Hepatocyte (in vitro differentiated cells): Measurements from ENCODE around the gene NFAT5. TPM values are rescaled to one million over a fixed set of nuclear protein-coding genes. Genes with fewer than 3 reads are reported as not detected.

ENCODE experiments used
- DNase-seq: peaks from one replicate; pipeline ENCODE4 v3.0.0-alpha.2; 2016; ENCODE audit warnings: low spot score
- H2AFZ ChIP-seq: fragments of 200-600 bp; sonication (generic); 2 replicates; pipeline ENCODE4 v1.6.0; 2016; ENCODE audit warnings: antibody characterized with exemption, mild to moderate bottlenecking
- H3K27ac ChIP-seq: fragments of 200-600 bp; sonication (generic); 2 replicates; pipeline ENCODE4 v1.5.1; 2016; ENCODE audit warnings: mild to moderate bottlenecking
- H3K27me3 ChIP-seq: fragments of 200-600 bp; sonication (generic); 2 replicates; pipeline ENCODE4 v1.6.1; 2016
- H3K36me3 ChIP-seq: fragments of 200-600 bp; sonication (generic); replicated peaks from 2 replicates; pipeline ENCODE4 v1.5.1; 2016; ENCODE audit warnings: low read depth; ENCODE audit not compliant: insufficient read depth
- H3K4me1 ChIP-seq: fragments of 200-600 bp; sonication (generic); 2 replicates; pipeline ENCODE4 v1.5.1; 2016; ENCODE audit warnings: mild to moderate bottlenecking, moderate library complexity; ENCODE audit not compliant: insufficient read depth
- H3K4me2 ChIP-seq: fragments of 200-600 bp; sonication (generic); 2 replicates; pipeline ENCODE4 v1.6.0; 2016
- H3K4me3 ChIP-seq: fragments of 200-600 bp; sonication (generic); 2 replicates; pipeline ENCODE4 v1.5.1; 2016; ENCODE audit warnings: mild to moderate bottlenecking
- H3K79me2 ChIP-seq: fragments of 200-600 bp; sonication (generic); 2 replicates; pipeline ENCODE4 v1.6.0; 2017; ENCODE audit warnings: mild to moderate bottlenecking
- H3K9me2 ChIP-seq: fragments of 200-600 bp; sonication (generic); replicated peaks from 2 replicates; pipeline ENCODE4 v1.6.0; 2017; ENCODE audit warnings: mild to moderate bottlenecking; ENCODE audit not compliant: insufficient read depth
- H3K9me3 ChIP-seq: fragments of 200-600 bp; sonication (generic); 2 replicates; pipeline ENCODE4 v1.5.1; 2016; ENCODE audit warnings: low read depth, mild to moderate bottlenecking
- H4K20me1 ChIP-seq: fragments of 200-600 bp; sonication (generic); 2 replicates; pipeline ENCODE4 v1.6.0; 2016; ENCODE audit warnings: mild to moderate bottlenecking; ENCODE audit not compliant: insufficient read depth, poor library complexity, severe bottlenecking
- CTCF ChIP-seq: fragments of 200-600 bp; sonication (generic); IDR thresholded peaks from 2 replicates; pipeline ENCODE4 v1.5.1; 2016; ENCODE audit warnings: antibody characterized with exemption, mild to moderate bottlenecking; ENCODE audit not compliant: poor library complexity
- EZH2 ChIP-seq: fragments of 200-600 bp; sonication (generic); IDR thresholded peaks from 2 replicates; pipeline ENCODE4 v1.6.1; 2016; ENCODE audit warnings: antibody characterized with exemption, mild to moderate bottlenecking, borderline replicate concordance
- EZH2phosphoT487 ChIP-seq: fragments of 200-600 bp; sonication (generic); IDR thresholded peaks from one replicate; pipeline ENCODE4 v1.6.1; 2018; ENCODE audit warnings: antibody characterized with exemption, mild to moderate bottlenecking, low read depth, moderate library complexity; ENCODE audit not compliant: unreplicated experiment, severe bottlenecking
- WGBS: methylation state at CpG from one replicate; pipeline ENCODE4 v1.1.6; 2016; ENCODE audit warnings: low lambda C conversion rate; ENCODE audit errors: missing lambda C conversion rate; 5-methylcytosine and 5-hydroxymethylcytosine counted together
- polyA plus RNA-seq: library from polyadenylated mRNA; unstranded; fragments of >200 nt; fragmentation: Nextera tagmentation; extraction: Ambion mirVana; gene quantifications from 2 replicates; pipeline ENCODE4 v1.2.1, GENCODE V29; 2016
- total RNA-seq: library from RNA; depleted of rRNA; stranded (reverse); fragments of >200 nt; gene quantifications from 2 replicates; pipeline ENCODE4 v1.2.3, GENCODE V29; 2014

NFAT5 gene
- total and polyA plus RNA-seq, 2 experiments from 2014 or later = 9.2 to 30.7 TPM

- peak overlapping the region; percentile 61 for H3K4me2 ChIP-seq
- peaks cover 76% of the 10 kb centered on the region for H4K20me1 ChIP-seq
- H3K27me3 ChIP-seq = no peaks in the 10 kb centered on the region
- TF ChIP-seq EZH2phosphoT487 (no peak), EZH2 (no peak), CTCF (no peak)
- WGBS = 65% methylated on average over 1 of the region's 1 CpG
- H3K9me2 ChIP-seq = no peaks in the 10 kb centered on the region
- no peaks in the 10 kb centered on the region for H3K9me3 ChIP-seq
- no peak overlapping the region for H3K4me3 ChIP-seq
- H3K79me2 ChIP-seq = peaks cover 95% of the 10 kb centered on the region
- H3K27ac ChIP-seq = peak overlapping the region; percentile 52
- H3K36me3 ChIP-seq = no peaks in the 10 kb centered on the region
- no peak for DNase-seq
- H3K4me1 ChIP-seq = peaks cover 24% of the 10 kb centered on the region
- no peak overlapping the region for H2AFZ ChIP-seq
These were observed 52.5 kb downstream of the NFAT5 start for GRCh38 chr16:69618307-69618706.

- TF ChIP-seq EZH2 = no peak
- TF ChIP-seq CTCF = no peak
- TF ChIP-seq EZH2phosphoT487 = no peak
- Histone ChIP-seq H3K4me2 (peak overlapping the region; percentile 61), H3K9me2 (no peaks in the 10 kb centered on the region), H3K79me2 (peaks cover 95% of the 10 kb centered on the region), H3K27me3 (no peaks in the 10 kb centered on the region), H3K4me1 (peaks cover 24% of the 10 kb centered on the region), H3K9me3 (no peaks in the 10 kb centered on the region), H3K4me3 (peak overlapping the region; percentile 14), H3K36me3 (no peaks in the 10 kb centered on the region), H2AFZ (no peak overlapping the region), H4K20me1 (peaks cover 72% of the 10 kb centered on the region), H3K27ac (peak overlapping the region; percentile 52)
- WGBS = 47% methylated on average over 3 of the region's 3 CpGs
- DNase-seq = no peak
These were observed 53.0 kb downstream of the NFAT5 start for GRCh38 chr16:69618721-69619120.

GRCh38 chr16:69619514-69619913, 53.7 kb downstream of the NFAT5 start:
- Histone ChIP-seq H3K36me3 (no peaks in the 10 kb centered on the region), H3K4me1 (peaks cover 24% of the 10 kb centered on the region), H3K27ac (peak overlapping the region; percentile 52), H3K4me3 (no peak overlapping the region), H3K9me2 (no peaks in the 10 kb centered on the region), H3K27me3 (no peaks in the 10 kb centered on the region), H4K20me1 (peaks cover 72% of the 10 kb centered on the region), H3K9me3 (no peaks in the 10 kb centered on the region), H3K79me2 (peaks cover 95% of the 10 kb centered on the region), H3K4me2 (peak overlapping the region; percentile 61), H2AFZ (no peak overlapping the region)
- no peak for DNase-seq
- TF ChIP-seq EZH2 (no peak), CTCF (no peak), EZH2phosphoT487 (no peak)

GRCh38 chr16:69620573-69620972, 54.8 kb downstream of the NFAT5 start:
- no peak for DNase-seq
- no peaks in the 10 kb centered on the region for H3K27me3 ChIP-seq
- 71% methylated on average over 1 of the region's 1 CpG for WGBS
- peaks cover 95% of the 10 kb centered on the region for H3K79me2 ChIP-seq
- H3K4me1 ChIP-seq = peaks cover 24% of the 10 kb centered on the region
- peaks cover 69% of the 10 kb centered on the region for H4K20me1 ChIP-seq
- TF ChIP-seq EZH2 = no peak
- TF ChIP-seq EZH2phosphoT487 = no peak
- no peak for TF ChIP-seq CTCF
- peak overlapping the region; percentile 24 for H3K27ac ChIP-seq
- no peaks in the 10 kb centered on the region for H3K36me3 ChIP-seq
- H3K4me3 ChIP-seq = no peak overlapping the region
- peak overlapping the region; percentile 61 for H3K4me2 ChIP-seq
- H3K9me3 ChIP-seq = no peaks in the 10 kb centered on the region
- H3K9me2 ChIP-seq = no peaks in the 10 kb centered on the region
- H2AFZ ChIP-seq = no peak overlapping the region
